RWPE2 (cell line): ENCODE measurements around the gene LYST.
A peak's percentile ranks its signal among the peaks of the same experiment; 100 is the strongest.

Experiments
- ATAC-seq: fragments of 200-7000 bp; cut with Tn5 transposase; 3 replicates; pipeline ENCODE4 v1.9.1; 2021; ENCODE audit warnings: low read depth
- DNase-seq: peaks from one replicate; pipeline ENCODE4 v3.0.0-alpha.2; 2020; ENCODE audit warnings: low spot score
- H3K27ac ChIP-seq: fragments of 450-650 bp; 2 replicates; pipeline ENCODE4 v1.5.1; 2017; ENCODE audit warnings: mild to moderate bottlenecking; ENCODE audit not compliant: poor library complexity, severe bottlenecking
- H3K27me3 ChIP-seq: fragments of 250-450 bp; sonication (Bioruptor Pico); 2 replicates; pipeline ENCODE4 v1.5.1; 2021; ENCODE audit warnings: mild to moderate bottlenecking, moderate library complexity; ENCODE audit not compliant: insufficient read depth, poor library complexity, severe bottlenecking
- H3K36me3 ChIP-seq: fragments of 250-450 bp; sonication (Bioruptor Pico); 2 replicates; pipeline ENCODE4 v1.5.1; 2020; ENCODE audit warnings: low read depth, mild to moderate bottlenecking, moderate library complexity
- H3K4me1 ChIP-seq: fragments of 250-450 bp; sonication (Bioruptor Pico); 2 replicates; pipeline ENCODE4 v1.5.1; 2021; ENCODE audit warnings: mild to moderate bottlenecking, moderate library complexity; ENCODE audit not compliant: insufficient read depth, poor library complexity, severe bottlenecking
- H3K4me3 ChIP-seq: fragments of 250-450 bp; sonication (Bioruptor Pico); 2 replicates; pipeline ENCODE4 v1.5.1; 2021; ENCODE audit warnings: mild to moderate bottlenecking, moderate library complexity; ENCODE audit not compliant: severe bottlenecking
- H3K9me3 ChIP-seq: fragments of 250-450 bp; sonication (Bioruptor Pico); 2 replicates; pipeline ENCODE4 v1.5.1; 2021; ENCODE audit warnings: mild to moderate bottlenecking, moderate library complexity; ENCODE audit not compliant: severe bottlenecking
- TF ChIP-seq, protein P1 (sequence below): fragments of 450-650 bp; IDR thresholded peaks from one replicate; pipeline ENCODE4 v1.5.1; 2017; ENCODE audit warnings: mild to moderate bottlenecking, moderate library complexity; ENCODE audit not compliant: poor library complexity, severe bottlenecking

The LYST gene

DNA sequence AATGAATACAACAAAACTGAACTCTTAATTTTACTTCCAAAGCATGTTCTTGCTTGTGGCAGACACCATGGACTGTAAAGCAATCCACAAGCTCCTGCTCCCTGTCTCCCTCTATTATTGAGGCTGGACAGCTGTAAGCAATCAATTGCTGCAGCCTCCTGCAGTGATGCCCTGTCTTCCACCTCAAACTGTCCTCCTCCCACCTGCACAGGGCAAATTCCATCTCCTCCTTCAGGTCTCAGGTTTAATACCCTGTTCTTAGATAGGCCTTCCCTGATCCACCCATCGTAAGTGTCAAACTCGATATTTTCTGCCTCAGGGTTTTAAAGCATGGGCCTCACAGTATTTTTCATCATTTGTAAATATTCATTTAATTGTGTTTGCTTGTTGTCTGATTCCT is 81.8 kb downstream of the LYST start:
- Histone ChIP-seq H3K27ac (no peak overlapping the region), H3K4me3 (no peak overlapping the region), H3K4me1 (no peaks in the 10 kb centered on the region), H3K9me3 (no peaks in the 10 kb centered on the region), H3K36me3 (peaks cover 4% of the 10 kb centered on the region; the same call in 1 of the 2 replicates), H3K27me3 (no peaks in the 10 kb centered on the region)
- ATAC-seq (no peak), DNase-seq (no peak)
- TF ChIP-seq, protein P1, sequence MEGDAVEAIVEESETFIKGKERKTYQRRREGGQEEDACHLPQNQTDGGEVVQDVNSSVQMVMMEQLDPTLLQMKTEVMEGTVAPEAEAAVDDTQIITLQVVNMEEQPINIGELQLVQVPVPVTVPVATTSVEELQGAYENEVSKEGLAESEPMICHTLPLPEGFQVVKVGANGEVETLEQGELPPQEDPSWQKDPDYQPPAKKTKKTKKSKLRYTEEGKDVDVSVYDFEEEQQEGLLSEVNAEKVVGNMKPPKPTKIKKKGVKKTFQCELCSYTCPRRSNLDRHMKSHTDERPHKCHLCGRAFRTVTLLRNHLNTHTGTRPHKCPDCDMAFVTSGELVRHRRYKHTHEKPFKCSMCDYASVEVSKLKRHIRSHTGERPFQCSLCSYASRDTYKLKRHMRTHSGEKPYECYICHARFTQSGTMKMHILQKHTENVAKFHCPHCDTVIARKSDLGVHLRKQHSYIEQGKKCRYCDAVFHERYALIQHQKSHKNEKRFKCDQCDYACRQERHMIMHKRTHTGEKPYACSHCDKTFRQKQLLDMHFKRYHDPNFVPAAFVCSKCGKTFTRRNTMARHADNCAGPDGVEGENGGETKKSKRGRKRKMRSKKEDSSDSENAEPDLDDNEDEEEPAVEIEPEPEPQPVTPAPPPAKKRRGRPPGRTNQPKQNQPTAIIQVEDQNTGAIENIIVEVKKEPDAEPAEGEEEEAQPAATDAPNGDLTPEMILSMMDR: no peak

DNA sequence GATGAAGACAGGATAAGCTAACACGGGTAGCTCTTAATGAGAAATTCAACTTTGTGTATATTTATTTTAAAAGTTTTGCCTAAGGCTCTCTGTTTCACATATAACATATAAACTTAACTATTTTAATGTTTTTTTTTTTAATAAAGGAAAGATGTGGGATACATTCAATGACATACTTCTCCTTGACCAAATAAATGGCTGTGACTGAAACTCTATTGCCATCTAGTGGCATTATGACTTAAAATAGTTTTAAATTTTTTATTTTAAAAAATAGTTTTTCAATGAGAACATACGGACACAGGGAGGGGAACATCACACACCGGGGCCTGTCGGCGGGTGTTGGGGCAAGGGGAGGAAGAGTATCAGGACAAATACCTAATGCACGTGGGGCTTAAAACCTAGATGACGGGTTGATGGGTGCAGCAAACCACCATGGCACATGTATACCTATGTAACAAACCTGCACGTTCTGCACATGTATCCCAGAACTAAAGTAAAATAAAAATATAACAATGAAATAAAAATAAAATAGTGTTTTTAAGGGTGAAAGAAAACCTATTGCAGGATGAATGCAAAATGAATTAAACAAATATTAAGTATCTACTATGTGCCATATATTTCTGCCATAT is 83.4 kb downstream of the LYST start:
- TF ChIP-seq, protein P1: peak; percentile 73
- Histone ChIP-seq H3K9me3 (no peaks in the 10 kb centered on the region), H3K27ac (no peak overlapping the region), H3K4me1 (no peaks in the 10 kb centered on the region), H3K27me3 (no peaks in the 10 kb centered on the region), H3K4me3 (no peak overlapping the region), H3K36me3 (peaks cover 4% of the 10 kb centered on the region; the same call in 1 of the 2 replicates)
- DNase-seq: no peak
- ATAC-seq: no peak

DNA sequence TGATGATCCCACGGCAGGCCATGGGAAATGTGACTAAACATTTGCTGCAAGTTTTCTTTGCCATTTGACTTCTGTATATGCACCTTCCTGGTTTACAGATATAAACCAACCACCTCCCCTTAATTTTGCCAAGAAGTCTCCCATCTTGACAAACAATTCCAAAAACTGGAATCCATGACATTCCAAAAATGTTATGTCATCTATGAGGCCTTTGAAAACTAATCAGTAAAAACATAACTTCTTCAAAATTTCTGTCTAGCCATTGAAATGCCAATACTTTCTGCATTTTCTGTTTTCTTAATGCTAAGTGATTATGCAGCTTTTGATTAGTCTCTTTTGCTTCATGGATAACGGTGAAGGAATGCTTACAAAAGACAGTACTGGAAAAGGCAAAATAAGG is 84.1 kb downstream of the LYST start:
- no peak overlapping the region for H3K27ac ChIP-seq

DNA sequence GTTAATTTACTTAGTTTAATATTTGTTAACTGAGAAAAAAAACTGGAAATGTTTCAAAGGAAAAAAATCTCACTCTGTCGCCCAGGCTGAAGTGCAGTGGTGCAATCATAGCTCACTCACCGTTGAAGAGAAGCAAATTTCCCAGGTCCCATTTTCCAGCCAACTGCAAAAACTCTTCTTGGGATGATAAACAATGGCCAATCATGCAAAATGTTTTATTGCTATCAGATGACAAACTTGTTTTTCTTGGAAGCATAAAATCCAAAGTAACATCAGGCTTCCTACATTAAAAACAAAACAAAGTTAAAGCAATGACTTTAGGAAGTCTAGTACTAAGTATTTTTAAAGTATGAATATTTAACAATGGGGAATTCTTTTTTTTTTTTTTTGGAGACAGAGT is 84.9 kb downstream of the LYST start:
- H3K9me3 ChIP-seq: no peaks in the 10 kb centered on the region
- no peaks in the 10 kb centered on the region for H3K27me3 ChIP-seq
- no peak overlapping the region for H3K4me3 ChIP-seq
- TF ChIP-seq, protein P1: no peak
- ATAC-seq (no peak), DNase-seq (no peak)
- H3K36me3 ChIP-seq: peaks cover 5% of the 10 kb centered on the region
- no peaks in the 10 kb centered on the region for H3K4me1 ChIP-seq
- no peak overlapping the region for H3K27ac ChIP-seq

More for the DNA sequence above, 84.1 kb downstream of the LYST start:
- ATAC-seq (no peak), DNase-seq (no peak)
- Histone ChIP-seq H3K9me3 (no peaks in the 10 kb centered on the region), H3K27me3 (no peaks in the 10 kb centered on the region), H3K4me1 (no peaks in the 10 kb centered on the region), H3K36me3 (peaks cover 3% of the 10 kb centered on the region; the same call in 1 of the 2 replicates), H3K4me3 (no peak overlapping the region)
- TF ChIP-seq, protein P1: no peak

DNA sequence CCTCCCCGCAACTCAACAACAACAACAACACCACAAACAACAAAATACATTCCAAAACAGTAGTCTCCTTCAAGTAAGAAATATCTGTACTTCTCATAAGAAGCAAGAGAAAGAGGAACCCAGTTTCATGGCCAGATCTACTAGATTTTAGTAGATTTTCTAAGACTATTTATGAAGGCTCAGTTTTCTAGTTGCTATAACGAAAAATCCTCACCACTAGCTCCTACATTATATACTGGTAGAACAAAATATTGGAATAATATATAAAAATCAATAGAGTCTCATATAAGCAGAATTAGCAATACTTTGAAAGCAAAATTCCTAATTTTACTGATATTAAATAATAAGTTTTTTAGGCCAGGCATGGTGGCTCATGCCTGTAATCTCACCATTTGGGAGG is 86.9 kb downstream of the LYST start:
- no peak overlapping the region for H3K27ac ChIP-seq
- peaks cover 5% of the 10 kb centered on the region for H3K36me3 ChIP-seq
- H3K27me3 ChIP-seq: no peaks in the 10 kb centered on the region
- H3K4me1 ChIP-seq: no peaks in the 10 kb centered on the region
- TF ChIP-seq, protein P1: no peak
- no peaks in the 10 kb centered on the region for H3K9me3 ChIP-seq
- no peak for DNase-seq
- no peak for ATAC-seq
- H3K4me3 ChIP-seq: no peak overlapping the region
